Natural killer cell treated with Interleukin-12 subunit alpha and Interleukin-12 subunit beta and Interleukin-15 and Interleukin-18, amount 100 ng/mL, for 72 hours (primary cell): ENCODE results near the gene SMYD3. TPM values are rescaled to one million over a fixed set of nuclear protein-coding genes. Genes with fewer than 3 reads are reported as not detected.

Experiments used
- ATAC-seq, 2 donors: fragments of 150-1000 bp; cut with Tn5 transposase in 1 of 2; sonication (Bioruptor Pico), chemical (Tn5 transposase) in 1 of 2; 2 replicates each; pipeline ENCODE4 v1.10.0; 2021
- DNase-seq: peaks from one replicate; pipeline ENCODE4 v3.0.0; 2022; ENCODE audit warnings: low spot score
- H3K27ac Mint-ChIP-seq, 2 donors: 1 replicate in 1 of 2; 2 replicates in 1 of 2; pipeline ENCODE4 v1.8.0; 2022; ENCODE audit warnings: mixed read lengths in 2 of 2, mild to moderate bottlenecking in 1 of 2, moderate library complexity in 1 of 2
- H3K27me3 Mint-ChIP-seq, 2 donors: 1 replicate in 1 of 2; 2 replicates in 1 of 2; pipeline ENCODE4 v1.8.0; 2022; ENCODE audit warnings: mixed read lengths in 2 of 2
- H3K36me3 Mint-ChIP-seq: one replicate; pipeline ENCODE4 v1.8.0; 2022; ENCODE audit warnings: mixed read lengths
- H3K4me1 Mint-ChIP-seq, 2 donors: 1 replicate in 1 of 2; 2 replicates in 1 of 2; pipeline ENCODE4 v1.8.0; 2022; ENCODE audit warnings: low read depth in 2 of 2, mixed read lengths in 2 of 2, mild to moderate bottlenecking in 1 of 2
- H3K4me3 Mint-ChIP-seq: one replicate; pipeline ENCODE4 v1.8.0; 2022; ENCODE audit warnings: mixed read lengths
- H3K9me3 Mint-ChIP-seq: 2 replicates; pipeline ENCODE4 v1.8.0; 2022; ENCODE audit warnings: mixed read lengths
- total RNA-seq, 2 donors: library from RNA; stranded (reverse); gene quantifications; one replicate each; pipeline ENCODE4 v1.2.3, GENCODE V29; 2022

The SMYD3 gene
- total RNA-seq, 2 donors from 2014 or later, result 26.9 to 55.4 TPM

GRCh38 chr1:245704341-245704740 is 802.7 kb downstream of the SMYD3 start:
- H3K27ac Mint-ChIP-seq, result no peak overlapping the region
- H3K4me1 Mint-ChIP-seq, result no peaks in the 10 kb centered on the region
- no peak for ATAC-seq
- no peaks in the 10 kb centered on the region for H3K9me3 Mint-ChIP-seq
- no peaks in the 10 kb centered on the region for H3K27me3 Mint-ChIP-seq
- DNase-seq, result no peak
- no peak overlapping the region for H3K4me3 Mint-ChIP-seq
- H3K36me3 Mint-ChIP-seq, result no peaks in the 10 kb centered on the region

- ATAC-seq, result no peak
- Mint-ChIP-seq H3K4me3 (no peak overlapping the region), H3K9me3 (no peaks in the 10 kb centered on the region), H3K27ac (no peak overlapping the region), H3K36me3 (no peaks in the 10 kb centered on the region), H3K27me3 (no peaks in the 10 kb centered on the region), H3K4me1 (no peaks in the 10 kb centered on the region)
- no peak for DNase-seq
These were observed 804.7 kb downstream of the SMYD3 start for GRCh38 chr1:245702346-245702745.

- Mint-ChIP-seq H3K9me3 (no peaks in the 10 kb centered on the region), H3K36me3 (no peaks in the 10 kb centered on the region), H3K27ac (no peak overlapping the region), H3K4me1 (no peaks in the 10 kb centered on the region), H3K4me3 (no peak overlapping the region), H3K27me3 (no peaks in the 10 kb centered on the region)
- DNase-seq (no peak), ATAC-seq (no peak)
These were observed 805.4 kb downstream of the SMYD3 start for GRCh38 chr1:245701631-245702030.

- H3K27ac Mint-ChIP-seq, result no peak overlapping the region
- no peaks in the 10 kb centered on the region for H3K36me3 Mint-ChIP-seq
- H3K9me3 Mint-ChIP-seq, result no peaks in the 10 kb centered on the region
- no peaks in the 10 kb centered on the region for H3K4me1 Mint-ChIP-seq
- H3K27me3 Mint-ChIP-seq, result no peaks in the 10 kb centered on the region
- no peak overlapping the region for H3K4me3 Mint-ChIP-seq
- DNase-seq (no peak), ATAC-seq (no peak)
These were observed 806.4 kb downstream of the SMYD3 start for GRCh38 chr1:245700631-245701030.

Other genes starting within 250 kb of the SMYD3 start
- gene TFB2M, start 59.0 kb upstream of the SMYD3 start, total RNA-seq, result 10 to 100 TPM; 15.7 to 20.3 TPM
- gene CNST, start 59.2 kb upstream of the SMYD3 start, total RNA-seq, result 10 to 100 TPM; 31.0 to 37.6 TPM
- 10 to 100 TPM; 12.3 to 18.2 TPM for gene SCCPDH, start 217.1 kb upstream of the SMYD3 start, total RNA-seq